Adipocyte (in vitro differentiated cells): ENCODE measurements around the gene USPL1.
A peak's percentile ranks its signal among the peaks of the same experiment; 100 is the strongest.

Experiments used
- DNase-seq: peaks from one replicate; pipeline ENCODE4 v3.0.0-alpha.2; 2015; ENCODE audit warnings: low read depth
- H3K27me3 ChIP-seq: replicated peaks from 2 replicates; pipeline ENCODE4 v1.7.0; 2013; ENCODE audit warnings: mild to moderate bottlenecking, low read length, moderate library complexity; ENCODE audit not compliant: control insufficient read depth, insufficient read depth
- H3K36me3 ChIP-seq: 2 replicates; pipeline ENCODE4 v1.7.0; 2013; ENCODE audit warnings: low read length, mild to moderate bottlenecking, moderate library complexity; ENCODE audit not compliant: control insufficient read depth, insufficient read depth, severe bottlenecking
- H3K4me1 ChIP-seq: 2 replicates; pipeline ENCODE4 v1.7.0; 2013; ENCODE audit warnings: mild to moderate bottlenecking, low read length, moderate library complexity; ENCODE audit not compliant: control insufficient read depth, insufficient read depth
- H3K4me3 ChIP-seq: 2 replicates; pipeline ENCODE4 v1.7.0; 2013; ENCODE audit warnings: mild to moderate bottlenecking, low read length, moderate library complexity
- H3K9ac ChIP-seq: 2 replicates; pipeline ENCODE4 v1.7.0; 2013; ENCODE audit warnings: mild to moderate bottlenecking, low read length, moderate library complexity
- H3K9me3 ChIP-seq: 2 replicates; pipeline ENCODE4 v1.7.0; 2013; ENCODE audit warnings: mild to moderate bottlenecking, low read length, moderate library complexity; ENCODE audit not compliant: control insufficient read depth

USPL1 gene

DNA sequence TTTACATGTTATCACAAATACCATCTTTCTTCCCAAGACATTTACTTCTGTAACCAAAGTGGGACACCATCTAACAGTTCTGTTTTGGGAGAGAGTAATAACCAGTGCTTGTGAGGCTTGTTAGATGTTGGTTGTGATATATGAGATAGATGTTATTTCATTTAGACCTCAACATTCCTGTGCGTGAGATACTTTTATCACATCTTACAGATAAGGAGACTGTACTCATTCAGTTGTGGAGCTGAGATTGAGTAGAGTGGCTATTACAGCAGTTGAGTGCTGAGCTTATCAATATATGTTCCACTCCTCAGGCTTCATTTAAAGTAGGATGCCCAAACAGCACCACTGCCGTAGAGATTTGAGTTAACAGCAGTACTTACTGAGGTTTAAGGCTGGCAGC lies 43.1 kb downstream of the USPL1 start:
- no peak overlapping the region for H3K4me3 ChIP-seq
- H3K36me3 ChIP-seq = peaks cover 34% of the 10 kb centered on the region
- H3K4me1 ChIP-seq = peaks cover 8% of the 10 kb centered on the region
- no peak for DNase-seq
- H3K9me3 ChIP-seq = no peaks in the 10 kb centered on the region
- no peak overlapping the region for H3K9ac ChIP-seq
- no peaks in the 10 kb centered on the region for H3K27me3 ChIP-seq

DNA sequence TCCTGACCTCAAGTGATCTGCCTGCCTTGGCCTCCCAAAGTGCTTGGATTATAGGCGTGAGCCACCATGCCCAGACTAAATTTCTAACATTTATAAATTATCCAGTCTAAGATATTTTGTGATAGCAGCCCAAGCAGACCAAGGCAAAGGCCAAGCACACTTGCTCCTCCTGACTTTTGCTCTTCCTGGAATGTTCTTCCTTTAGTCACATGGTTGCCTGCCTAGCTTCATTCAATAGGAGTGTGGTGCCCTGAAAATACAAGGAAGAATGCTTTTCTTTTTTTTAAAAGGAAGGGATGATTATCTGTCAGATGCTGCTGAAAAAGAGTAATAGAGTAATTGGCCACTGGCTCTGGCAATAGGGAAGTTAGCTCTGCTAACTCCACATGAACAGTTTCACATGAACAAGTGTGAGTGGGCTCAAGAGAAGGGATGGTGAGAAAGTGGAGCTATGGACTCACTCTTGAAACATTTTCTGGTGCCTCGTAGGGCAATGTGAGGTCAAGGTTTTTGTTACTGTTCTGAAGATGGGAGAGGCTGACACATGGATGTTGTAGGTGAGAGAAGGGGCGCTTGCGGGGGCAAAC lies 47.1 kb downstream of the USPL1 start:
- Histone ChIP-seq H3K9ac (no peak overlapping the region), H3K36me3 (no peaks in the 10 kb centered on the region), H3K4me3 (no peak overlapping the region), H3K9me3 (no peaks in the 10 kb centered on the region), H3K27me3 (no peaks in the 10 kb centered on the region), H3K4me1 (peaks cover 8% of the 10 kb centered on the region)
- DNase-seq = no peak

DNA sequence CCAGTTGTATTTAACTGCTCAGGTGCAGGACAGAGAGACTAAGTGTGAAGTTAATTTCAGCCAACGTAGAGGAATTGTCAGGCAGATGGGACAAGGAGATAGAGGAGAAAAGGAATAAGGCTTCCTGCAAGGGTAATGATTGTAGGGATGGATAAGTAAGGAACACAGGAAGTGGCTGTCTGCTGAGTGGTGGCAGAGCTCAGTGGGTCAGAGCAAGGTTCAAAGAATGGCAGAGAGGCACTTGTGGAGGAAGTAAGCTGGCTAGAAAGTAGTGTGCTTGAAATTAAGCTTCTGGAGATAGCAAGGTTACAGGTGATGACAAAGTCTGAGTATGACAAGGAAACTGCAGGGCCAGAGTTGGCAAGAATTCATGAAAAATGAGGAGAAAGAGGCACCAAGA lies 47.9 kb downstream of the USPL1 start:
- Histone ChIP-seq H3K9ac (no peak overlapping the region), H3K27me3 (no peaks in the 10 kb centered on the region), H3K4me1 (peaks cover 8% of the 10 kb centered on the region), H3K36me3 (no peaks in the 10 kb centered on the region), H3K9me3 (no peaks in the 10 kb centered on the region), H3K4me3 (no peak overlapping the region)
- no peak for DNase-seq

DNA sequence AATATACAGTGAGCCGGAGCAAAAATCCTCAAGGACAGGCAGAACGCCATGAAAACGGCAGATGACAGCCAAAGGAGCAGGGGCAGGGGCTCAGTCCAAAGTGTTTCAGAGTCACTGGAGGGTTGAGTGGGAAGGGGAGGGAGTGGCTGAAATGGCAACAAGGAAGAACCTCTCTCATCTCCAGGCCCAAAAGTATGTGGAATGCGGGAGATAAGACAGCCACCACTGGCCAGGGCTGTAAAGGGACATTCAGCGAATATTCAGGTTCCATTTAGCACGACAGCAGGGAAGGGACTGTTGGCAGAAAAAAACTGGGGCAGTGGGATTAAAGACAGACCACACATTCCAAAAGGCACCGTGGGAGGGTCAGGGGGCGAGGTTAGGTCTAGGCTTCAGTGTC lies 48.4 kb downstream of the USPL1 start:
- no peaks in the 10 kb centered on the region for H3K36me3 ChIP-seq
- peaks cover 8% of the 10 kb centered on the region for H3K4me1 ChIP-seq
- H3K27me3 ChIP-seq = no peaks in the 10 kb centered on the region
- H3K9ac ChIP-seq = no peak overlapping the region
- DNase-seq = no peak
- H3K9me3 ChIP-seq = no peaks in the 10 kb centered on the region
- no peak overlapping the region for H3K4me3 ChIP-seq

DNA sequence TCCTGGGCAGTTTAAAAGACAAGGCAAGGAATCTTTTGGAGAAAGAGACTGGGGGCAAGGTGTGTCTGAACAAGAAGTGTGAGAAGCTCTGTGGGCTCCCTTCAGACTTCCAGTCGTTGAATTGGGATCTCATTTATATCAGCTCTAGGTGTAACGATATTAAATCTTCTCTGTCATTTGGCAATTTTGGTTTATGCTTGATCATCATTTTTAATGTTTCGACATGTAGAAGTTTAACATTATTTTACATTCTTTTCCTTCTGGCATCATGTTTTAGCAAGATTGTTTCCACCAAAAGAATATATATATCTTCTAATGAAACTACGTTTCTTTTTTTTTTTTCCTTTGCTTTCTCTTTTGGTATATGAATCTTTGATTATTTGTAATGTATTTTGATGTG lies 49.3 kb downstream of the USPL1 start:
- Histone ChIP-seq H3K36me3 (no peaks in the 10 kb centered on the region), H3K9ac (no peak overlapping the region), H3K27me3 (no peaks in the 10 kb centered on the region), H3K9me3 (no peaks in the 10 kb centered on the region), H3K4me1 (peaks cover 8% of the 10 kb centered on the region), H3K4me3 (no peak overlapping the region)
- no peak for DNase-seq

DNA sequence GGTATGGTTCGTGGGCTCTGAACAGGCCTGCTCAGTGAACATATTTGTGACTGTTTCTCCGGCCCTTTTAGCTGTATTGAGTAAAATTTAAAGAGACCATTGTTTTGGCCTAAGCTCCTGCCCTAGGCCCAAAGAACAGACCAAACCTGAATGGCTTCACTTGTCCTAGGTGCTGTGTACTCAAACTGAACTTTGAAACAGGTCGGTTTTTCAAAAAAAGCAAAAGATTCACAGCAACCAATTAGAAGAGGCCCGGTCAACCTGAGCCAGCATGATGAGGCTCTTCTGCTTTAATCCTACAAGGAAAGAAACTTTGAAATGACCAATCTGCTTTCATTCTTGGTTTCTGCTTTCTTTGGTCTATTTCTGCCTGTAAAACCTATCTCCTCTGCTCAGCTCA lies 50.6 kb downstream of the USPL1 start:
- no peak for DNase-seq
- Histone ChIP-seq H3K9ac (no peak overlapping the region), H3K4me3 (no peak overlapping the region), H3K36me3 (no peaks in the 10 kb centered on the region), H3K4me1 (peaks cover 8% of the 10 kb centered on the region), H3K27me3 (no peaks in the 10 kb centered on the region), H3K9me3 (no peaks in the 10 kb centered on the region)

DNA sequence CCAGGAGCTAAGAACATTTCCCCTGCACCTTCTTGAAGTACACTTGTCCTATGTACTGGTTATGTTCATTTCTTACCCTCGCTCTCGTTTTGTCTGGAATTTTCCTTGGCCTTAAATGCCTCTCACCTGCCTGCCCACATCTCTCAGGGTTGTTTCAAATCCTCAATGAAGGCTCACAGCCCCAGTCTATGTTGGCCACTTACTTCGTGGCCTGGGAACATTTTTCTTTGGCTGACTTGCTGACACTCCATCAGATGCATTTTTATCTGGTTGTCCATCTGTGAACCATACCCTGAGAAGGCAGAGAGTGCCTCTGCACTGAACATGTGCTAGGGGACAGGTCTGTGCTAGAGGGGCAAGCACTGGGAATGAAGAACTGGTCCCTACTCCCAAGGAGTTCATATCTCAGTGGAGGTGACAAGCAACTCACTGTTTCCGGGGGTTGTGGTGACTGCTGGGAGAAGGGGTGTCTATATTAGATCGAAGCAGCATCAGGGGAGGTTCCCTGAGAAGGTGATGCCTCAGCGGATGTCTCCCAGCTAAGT lies 53.6 kb downstream of the USPL1 start:
- no peak overlapping the region for H3K9ac ChIP-seq
- H3K4me1 ChIP-seq = peaks cover 4% of the 10 kb centered on the region
- H3K27me3 ChIP-seq = no peaks in the 10 kb centered on the region
- no peaks in the 10 kb centered on the region for H3K36me3 ChIP-seq
- H3K9me3 ChIP-seq = no peaks in the 10 kb centered on the region
- no peak for DNase-seq
- H3K4me3 ChIP-seq = no peak overlapping the region

DNA sequence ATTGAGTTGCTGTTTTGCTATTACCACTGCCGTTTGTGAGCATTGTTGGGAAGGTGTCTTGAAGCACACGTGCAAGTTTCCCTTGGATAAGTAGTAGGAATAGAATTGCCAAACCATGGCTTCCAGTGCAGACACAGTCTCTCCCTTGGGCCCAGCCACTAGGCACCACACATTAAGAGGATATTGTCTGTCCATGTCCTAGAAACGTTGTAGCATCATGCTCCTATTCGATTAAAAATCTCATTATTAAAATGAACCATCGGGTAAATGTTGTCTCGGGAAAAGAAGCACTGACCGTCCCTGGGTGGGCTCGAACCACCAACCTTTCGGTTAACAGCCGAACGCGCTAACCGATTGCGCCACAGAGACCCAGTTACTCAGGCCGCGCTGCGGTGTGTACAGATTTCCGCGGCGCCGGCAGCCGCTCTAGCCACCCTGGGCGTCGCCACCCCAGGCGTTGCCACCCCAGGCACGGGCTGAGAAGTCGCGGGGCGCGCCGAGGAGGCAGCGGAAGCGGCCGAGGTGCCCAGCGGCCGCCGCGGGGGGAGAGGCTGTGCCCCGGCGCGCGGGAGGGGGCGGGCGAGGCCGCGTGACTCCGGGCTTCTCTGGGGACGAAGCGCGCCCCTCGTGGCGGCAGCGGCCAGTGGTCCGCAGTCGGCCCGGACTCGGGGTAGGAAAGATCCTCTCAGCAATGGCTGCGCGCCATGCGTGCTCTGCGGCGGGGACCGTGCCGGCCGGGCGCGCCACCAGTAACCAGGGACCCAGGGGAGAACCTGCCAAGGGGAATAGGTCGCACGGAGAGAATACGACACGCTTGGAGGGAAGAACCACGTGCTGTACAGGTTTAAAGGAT lies 56.2 kb downstream of the USPL1 start:
- H3K4me3 ChIP-seq = peak overlapping the region; percentile 80
- DNase-seq = peak; percentile 90
- H3K9ac ChIP-seq = peak overlapping the region; percentile 82
- no peaks in the 10 kb centered on the region for H3K27me3 ChIP-seq
- H3K9me3 ChIP-seq = no peaks in the 10 kb centered on the region
- H3K4me1 ChIP-seq = peaks cover 4% of the 10 kb centered on the region
- no peaks in the 10 kb centered on the region for H3K36me3 ChIP-seq

DNA sequence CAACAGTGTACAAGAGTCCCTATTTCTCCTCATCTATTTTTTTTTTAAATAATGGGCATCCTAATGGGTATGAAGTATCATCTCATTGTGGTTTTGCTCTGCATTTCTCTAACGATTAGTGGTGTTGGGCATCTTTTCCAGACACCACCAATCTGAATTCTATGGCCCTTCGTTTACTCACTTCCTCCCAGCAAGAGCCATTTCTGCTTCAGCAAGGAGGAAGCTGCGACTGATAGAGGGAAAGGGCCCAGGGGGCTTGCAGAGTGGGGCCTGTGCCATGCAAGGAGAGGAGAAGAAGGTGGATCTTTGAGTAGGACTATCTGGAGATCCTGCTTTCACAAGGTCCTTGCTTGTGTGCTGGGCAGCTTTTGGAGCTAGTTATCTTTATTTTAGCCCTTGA lies 58.0 kb downstream of the USPL1 start:
- H3K4me1 ChIP-seq = peaks cover 4% of the 10 kb centered on the region
- H3K27me3 ChIP-seq = no peaks in the 10 kb centered on the region
- H3K9ac ChIP-seq = no peak overlapping the region
- DNase-seq = no peak
- H3K9me3 ChIP-seq = no peaks in the 10 kb centered on the region
- no peaks in the 10 kb centered on the region for H3K36me3 ChIP-seq
- H3K4me3 ChIP-seq = no peak overlapping the region

DNA sequence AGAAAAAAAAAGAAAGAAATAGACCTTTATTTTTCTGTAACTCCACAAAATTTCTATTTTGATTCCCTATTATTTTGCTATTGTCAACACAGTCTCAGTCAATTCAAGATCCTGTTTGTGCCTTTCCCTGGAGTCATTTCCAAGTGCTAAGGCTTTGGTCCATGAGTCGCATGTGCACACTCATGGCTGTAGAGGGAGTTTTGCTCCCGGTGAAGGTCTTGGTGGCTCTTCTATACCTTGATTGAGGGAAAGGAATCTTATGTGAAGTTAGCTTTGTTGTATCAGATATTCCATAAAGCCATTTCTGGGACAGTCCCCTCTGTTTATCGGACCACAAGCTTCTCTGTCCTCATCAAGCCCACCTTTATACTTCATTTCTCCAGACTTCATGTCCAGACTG lies 59.0 kb downstream of the USPL1 start:
- Histone ChIP-seq H3K4me3 (no peak overlapping the region), H3K4me1 (peaks cover 8% of the 10 kb centered on the region), H3K36me3 (no peaks in the 10 kb centered on the region), H3K9me3 (no peaks in the 10 kb centered on the region), H3K9ac (no peak overlapping the region), H3K27me3 (no peaks in the 10 kb centered on the region)
- DNase-seq = no peak

DNA sequence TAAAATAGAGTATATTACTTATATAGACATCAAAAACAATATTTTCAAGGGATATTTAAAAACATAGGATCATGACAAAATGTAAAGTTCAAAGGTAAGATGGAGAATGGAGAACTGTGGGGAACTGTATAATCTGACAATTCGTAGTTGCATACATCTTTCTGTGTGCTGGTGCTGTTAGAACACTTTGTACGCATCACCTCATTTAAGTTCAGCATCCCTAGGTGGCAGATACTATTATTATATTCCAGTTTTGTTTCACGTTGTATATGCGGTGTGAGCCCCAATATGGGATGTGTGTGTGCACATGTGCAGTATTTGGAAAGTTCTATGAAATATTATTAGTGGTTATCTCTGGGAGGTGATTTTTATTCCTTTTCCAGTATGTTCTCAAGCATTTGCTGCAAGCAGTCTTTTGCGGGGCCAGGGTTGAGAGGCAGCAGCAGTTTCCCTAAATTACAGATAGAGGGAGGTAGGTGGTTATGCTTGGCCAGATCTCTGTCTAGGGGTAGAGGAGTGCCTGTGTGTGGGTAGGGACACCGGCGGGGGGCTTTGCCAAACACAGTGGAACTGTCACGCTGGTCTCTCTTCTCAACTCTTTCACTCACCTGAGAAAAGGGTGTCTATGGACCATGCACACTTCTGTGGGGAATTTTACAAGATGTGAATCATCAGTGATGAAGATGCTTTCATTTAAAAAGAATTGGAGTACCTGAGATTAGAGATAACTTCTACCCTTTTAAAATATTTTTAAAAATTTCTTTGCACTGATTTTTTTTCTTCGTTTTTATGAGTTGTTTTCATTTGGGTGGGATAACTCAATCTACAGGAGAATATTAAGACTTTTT lies 62.0 kb downstream of the USPL1 start:
- H3K4me3 ChIP-seq = no peak overlapping the region
- H3K4me1 ChIP-seq = peaks cover 12% of the 10 kb centered on the region
- no peaks in the 10 kb centered on the region for H3K36me3 ChIP-seq
- H3K9me3 ChIP-seq = no peaks in the 10 kb centered on the region
- no peaks in the 10 kb centered on the region for H3K27me3 ChIP-seq
- no peak overlapping the region for H3K9ac ChIP-seq
- peak; percentile 66 for DNase-seq
